GM21825 (cell line): ENCODE measurements around the gene ACAT2.
"Not testable (repeated sequence)": the region's sequence is repeated elsewhere in the genome, so short reads cannot be mapped to it uniquely, and the experiment has no call there.

Source experiments
- ATAC-seq: cut with Tn5 transposase; IDR thresholded peaks from one replicate; pipeline ENCODE4 v1.9.1; 2021; ENCODE audit warnings: mild to moderate bottlenecking, moderate library complexity; ENCODE audit not compliant: unreplicated experiment

Gene ACAT2

DNA sequence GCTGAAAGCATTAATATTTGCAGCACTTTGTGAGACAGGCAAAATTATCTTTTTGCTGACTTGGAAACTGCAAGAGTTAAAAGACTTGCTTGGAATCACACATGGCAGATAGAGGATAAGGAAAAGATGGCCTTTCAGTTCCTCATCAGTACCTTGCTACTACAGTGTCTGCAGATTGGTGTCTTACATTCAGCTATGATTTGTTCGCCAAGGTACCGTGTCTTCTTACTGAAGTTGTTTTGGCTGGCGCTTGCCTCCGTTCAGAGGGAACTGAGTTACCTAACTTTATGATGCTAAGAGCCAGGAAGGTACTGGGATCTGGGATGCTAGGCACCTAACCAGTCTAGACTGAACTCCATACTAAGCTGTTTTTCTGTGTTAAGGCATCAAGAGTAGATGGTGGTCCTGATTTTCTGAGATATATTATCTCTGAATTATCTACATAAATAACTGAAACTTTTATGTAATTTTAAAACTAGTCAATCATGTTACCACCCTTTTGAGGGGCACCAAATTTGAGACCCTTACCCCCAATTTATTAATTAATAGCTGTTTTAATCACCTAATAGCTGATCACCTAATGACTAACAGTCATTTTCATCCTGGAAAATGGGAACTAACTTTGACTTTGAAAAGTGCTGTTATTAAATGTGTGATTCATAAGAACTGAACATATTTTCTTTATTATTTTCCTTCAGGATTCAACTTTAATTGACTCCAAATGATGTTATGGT is 32.1 kb upstream of the ACAT2 start:
- ATAC-seq: no peak

DNA sequence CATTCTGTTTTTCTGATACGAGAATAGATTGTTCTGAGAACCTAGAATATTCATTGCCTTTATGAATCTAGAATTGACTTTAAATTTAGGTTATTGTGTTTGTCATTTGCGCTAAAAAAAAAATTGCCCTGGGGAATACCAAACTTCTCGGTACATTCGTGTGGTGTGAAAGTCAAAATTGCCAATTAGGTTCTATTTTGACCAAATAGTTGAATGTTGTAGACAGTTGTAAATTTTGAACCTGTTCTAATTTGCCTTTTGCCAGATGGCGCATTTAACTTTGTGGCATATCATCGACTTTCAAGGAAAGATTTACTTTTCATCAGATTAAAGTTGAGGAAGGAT is 31.5 kb upstream of the ACAT2 start:
- no peak for ATAC-seq

DNA sequence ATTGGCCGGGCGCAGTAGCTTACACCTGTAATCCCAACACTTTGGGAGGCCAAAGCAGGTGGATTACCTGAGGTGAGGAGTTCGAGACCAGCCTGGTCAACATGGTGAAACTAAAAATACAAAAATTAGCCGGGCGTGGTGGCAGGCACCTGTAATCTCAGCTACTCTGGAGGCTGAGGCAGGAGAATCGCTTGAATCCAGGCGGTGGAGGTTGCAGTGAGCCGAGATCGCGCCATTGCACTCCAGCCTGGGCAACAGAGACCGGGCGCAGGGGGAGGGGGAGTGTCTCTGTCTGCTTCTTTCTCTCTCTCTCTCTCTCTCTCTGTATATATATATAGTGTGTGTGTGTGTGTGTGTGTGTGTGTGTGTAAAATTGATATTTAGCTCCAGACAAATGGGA is 29.3 kb upstream of the ACAT2 start:
- not testable (repeated sequence) for ATAC-seq

DNA sequence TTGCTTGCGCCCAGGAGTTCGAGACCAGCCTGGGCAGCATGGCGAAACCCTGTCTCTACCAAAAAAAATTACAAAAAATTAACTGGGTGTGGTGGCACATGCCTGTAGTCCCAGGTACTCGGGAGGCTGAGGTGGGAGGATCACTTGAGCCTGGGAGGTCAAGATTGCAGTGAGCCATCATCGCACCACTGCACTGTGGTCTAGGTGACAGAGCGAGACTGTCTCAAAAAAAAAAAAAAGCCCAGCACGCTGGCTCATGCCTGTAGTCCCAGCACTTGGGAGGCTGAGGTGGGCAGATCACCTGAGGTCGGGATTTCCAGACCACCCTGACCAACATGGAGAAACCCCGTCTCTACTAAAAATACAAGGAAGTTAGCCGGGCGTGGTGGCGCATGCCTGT is 28.4 kb upstream of the ACAT2 start:
- not testable (repeated sequence) for ATAC-seq

DNA sequence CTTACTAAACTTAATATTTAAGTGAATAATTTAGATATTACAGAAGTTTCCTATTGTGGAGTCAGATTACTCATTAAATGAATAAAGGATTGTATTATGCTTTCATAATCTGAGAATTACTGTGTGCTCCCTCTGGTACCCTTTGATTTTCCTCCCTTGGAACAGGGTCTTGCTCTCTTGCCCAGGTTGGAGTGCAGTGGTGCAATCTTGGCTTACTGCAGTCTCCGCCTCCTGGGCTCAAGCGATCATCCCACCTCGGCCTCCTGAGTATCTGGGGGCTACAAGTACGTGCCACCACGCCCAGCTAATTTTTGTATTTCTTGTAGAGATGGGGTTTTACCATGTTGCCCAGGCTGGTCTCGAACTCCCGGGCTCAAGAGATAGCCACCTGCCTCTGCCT is 24.9 kb upstream of the ACAT2 start:
- ATAC-seq: no peak

DNA sequence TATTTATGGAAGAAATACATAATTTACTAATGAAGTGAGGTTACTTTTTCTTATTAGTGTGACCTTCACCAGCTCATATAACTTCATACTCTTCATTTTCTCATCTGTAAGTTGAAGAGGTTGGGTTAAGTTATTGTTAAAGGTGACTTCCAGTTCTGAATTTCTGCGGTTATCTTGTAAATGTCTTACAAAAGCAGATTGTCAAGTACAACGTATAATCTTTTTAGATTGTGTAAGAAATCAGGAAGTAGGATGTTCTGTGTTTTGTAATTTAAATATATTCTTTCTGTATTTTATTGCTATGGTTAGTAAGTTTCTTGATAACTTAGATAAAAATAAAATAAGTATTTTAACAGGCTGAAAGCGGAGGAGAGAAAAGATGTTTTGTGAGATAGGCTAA is 22.5 kb upstream of the ACAT2 start:
- no peak for ATAC-seq

DNA sequence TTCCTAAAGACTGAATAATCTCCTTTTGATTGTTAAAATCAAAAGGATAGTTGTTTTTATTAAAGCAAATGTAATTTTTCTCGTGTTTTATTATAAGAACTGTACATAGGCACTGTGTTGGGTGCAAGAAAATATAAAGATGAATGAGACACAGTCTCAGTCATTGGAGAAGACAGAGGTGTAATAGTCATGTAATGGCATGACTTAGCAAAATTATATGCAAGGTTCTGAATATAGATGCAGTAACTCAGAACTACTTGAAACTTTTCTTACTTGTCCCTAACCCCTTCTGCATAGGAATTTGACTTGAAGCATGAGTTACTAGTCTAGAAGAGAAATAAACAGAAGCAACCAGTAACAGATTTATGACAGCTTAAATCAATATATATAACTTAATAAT is 19.7 kb upstream of the ACAT2 start:
- ATAC-seq: no peak

DNA sequence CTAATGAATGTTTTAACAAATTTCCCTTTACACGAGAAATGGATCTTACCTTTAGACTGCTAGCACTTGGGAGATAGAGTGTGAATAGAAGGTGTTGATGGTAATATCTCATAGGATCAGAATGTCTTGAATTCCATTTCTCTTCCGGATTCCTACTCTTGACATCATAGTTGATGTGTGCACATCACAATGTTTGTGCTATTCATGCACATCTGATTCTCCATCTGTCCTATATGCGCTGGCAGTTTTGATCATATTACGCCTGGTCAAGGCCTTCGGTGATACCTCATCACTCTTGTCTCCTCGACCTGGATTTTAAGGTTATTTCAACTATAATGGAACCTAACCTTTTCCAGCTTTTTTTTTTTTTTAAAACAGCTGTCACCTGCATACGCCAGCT is 16.8 kb upstream of the ACAT2 start:
- no peak for ATAC-seq

DNA sequence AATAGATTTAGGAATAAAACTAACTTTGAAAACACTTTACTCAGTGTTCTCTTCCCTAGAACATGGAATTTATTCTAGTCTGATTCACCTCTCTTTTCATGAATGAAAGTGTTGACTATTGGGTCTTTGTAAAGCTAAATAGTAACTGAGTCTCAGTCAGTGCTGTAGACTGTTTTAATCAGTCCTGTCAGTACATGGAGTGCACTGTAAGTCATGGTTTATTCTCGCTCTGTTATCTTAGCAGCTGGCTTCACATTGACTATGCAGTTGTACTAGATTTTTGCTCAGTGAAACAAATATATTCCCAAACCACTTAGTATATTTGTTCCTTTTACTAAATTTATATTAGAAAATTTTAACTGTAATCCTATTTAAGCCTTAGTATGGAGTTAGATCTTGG is 15.1 kb upstream of the ACAT2 start:
- ATAC-seq: no peak

DNA sequence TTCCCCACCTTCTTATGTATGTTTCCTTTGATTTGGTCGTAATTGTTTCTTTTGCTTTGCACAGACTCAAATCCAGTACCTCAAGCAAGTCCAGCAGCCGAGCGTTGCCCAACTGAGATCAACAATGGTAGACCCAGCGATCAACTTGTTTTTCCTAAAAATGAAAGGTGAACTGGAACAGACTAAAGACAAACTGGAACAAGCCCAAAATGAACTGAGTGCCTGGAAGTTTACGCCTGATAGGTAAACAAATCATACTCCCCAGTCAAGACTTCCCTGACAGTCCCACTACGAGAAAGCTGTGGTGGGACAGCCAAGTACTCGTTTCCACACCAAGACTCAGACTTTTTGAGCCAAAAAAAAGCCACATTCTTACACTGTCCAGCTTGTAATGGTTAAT is 13.7 kb upstream of the ACAT2 start:
- ATAC-seq: not testable (repeated sequence)

DNA sequence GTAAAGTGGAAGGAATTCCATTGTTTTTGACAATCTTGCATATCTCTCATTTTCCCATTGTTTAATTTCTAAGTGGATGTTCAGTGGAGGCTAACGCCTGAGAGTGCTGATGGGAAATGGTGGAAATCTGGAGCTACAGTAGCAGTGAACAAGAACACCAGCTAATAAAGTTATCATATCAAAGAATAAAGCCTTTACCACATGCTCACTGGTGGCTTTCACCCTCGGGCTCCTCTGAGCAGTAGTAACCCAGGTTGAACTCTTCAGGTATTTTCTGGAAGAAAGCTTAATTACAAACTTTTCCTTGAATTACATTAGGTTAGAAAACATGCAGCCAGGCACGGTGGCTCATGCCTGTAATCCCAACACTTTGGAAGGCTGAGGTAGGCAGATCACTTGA is 10.4 kb upstream of the ACAT2 start:
- no peak for ATAC-seq

DNA sequence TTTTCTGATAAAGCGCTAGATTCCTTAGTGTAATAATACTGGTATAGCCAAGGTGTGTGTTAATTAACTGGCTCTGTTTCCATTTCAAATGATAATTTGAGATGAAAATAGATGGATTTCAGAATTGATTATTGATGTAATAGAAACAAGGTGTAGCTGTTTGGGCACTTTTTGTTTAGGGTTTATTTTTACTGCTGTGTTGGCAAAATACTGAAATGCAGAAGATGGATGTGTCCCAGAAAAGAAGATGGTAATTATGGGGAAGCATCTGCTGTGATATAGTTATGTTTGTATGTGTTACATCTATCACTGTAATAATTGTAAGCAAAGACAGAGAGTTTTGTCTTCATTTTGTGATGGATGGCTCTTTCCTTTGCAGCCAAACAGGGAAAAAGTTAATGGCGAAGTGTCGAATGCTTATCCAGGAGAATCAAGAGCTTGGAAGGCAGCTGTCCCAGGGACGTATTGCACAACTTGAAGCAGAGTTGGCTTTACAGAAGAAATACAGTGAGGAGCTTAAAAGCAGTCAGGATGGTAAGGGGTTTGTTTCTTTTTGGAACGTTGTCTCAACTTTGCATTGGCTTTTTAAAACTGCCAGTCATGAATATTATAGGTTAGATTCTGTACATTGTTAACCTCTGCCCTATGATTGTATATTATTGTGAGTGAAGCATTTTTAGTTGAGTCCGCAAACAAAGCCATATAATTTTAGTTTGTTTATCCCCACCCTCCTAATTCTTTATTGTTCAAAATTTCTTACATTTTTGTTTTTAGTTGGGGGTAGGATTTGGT is 8.6 kb upstream of the ACAT2 start:
- no peak for ATAC-seq

DNA sequence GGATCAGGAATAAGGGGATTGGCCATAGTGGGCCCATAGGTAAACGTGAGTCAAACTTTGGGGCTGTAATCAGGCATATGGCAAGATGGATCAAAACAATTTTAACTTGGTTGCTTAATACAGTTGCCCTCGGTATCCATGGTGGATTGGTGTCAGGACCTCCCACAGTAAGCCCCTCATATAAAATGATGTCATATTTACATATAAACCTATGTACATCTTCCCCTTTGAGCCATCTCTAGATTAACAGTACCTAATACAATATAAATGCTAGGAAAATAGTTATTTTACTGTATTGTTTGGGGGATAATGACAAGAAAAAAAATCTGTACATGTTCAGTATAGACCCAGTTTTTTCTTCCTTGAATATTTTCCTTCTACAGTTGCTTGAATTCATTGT is 7.4 kb upstream of the ACAT2 start:
- no peak for ATAC-seq

DNA sequence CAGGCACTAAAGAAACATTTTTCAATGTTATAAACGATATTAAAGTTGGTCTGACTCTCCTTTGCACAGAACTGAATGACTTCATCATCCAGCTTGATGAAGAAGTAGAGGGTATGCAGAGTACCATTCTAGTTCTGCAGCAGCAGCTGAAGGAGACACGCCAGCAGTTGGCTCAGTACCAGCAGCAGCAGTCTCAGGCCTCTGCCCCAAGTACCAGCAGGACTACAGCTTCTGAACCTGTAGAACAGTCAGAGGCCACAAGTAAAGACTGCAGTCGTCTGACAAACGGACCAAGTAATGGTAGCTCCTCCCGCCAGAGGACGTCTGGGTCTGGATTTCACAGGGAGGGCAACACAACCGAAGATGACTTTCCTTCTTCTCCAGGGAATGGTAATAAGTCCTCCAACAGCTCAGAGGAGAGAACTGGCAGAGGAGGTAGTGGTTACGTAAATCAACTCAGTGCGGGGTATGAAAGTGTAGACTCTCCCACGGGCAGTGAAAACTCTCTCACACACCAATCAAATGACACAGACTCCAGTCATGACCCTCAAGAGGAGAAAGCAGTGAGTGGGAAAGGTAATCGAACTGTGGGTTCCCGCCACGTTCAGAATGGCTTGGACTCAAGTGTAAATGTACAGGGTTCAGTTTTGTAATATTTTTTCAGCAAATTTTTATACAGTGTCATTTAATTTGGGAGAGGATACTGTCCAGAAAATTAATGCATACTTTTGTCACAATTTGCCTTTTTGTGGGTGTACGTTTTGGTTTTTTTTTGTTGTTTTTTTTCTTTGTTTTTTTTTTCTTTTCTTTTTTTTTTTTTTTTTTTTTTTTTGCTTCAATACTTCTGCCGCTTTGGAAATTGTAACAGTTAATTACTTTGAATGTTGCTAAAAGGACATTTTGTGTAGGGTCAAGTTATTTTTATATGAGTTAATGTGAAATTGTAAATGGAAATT is 6.6 kb upstream of the ACAT2 start:
- no peak for ATAC-seq

DNA sequence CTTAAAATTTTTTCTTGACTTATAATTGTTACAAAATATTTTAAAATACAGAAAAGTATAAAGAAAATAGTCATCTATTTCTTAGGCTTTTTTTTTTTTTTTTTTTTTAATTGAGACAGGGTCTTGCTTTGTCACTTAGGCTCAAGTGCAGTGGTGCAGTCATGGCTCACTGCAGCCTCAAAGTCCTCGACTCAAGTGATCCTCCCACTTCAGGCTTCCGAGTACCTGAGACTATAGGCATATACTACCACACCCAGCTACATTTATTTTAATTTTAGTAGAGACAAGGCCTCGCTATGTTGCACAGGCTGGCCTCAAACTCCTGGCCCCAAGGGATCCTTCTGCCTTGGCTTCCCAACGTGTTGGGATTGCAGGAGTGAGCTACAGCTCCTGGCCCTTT is 5.3 kb upstream of the ACAT2 start:
- ATAC-seq: no peak

DNA sequence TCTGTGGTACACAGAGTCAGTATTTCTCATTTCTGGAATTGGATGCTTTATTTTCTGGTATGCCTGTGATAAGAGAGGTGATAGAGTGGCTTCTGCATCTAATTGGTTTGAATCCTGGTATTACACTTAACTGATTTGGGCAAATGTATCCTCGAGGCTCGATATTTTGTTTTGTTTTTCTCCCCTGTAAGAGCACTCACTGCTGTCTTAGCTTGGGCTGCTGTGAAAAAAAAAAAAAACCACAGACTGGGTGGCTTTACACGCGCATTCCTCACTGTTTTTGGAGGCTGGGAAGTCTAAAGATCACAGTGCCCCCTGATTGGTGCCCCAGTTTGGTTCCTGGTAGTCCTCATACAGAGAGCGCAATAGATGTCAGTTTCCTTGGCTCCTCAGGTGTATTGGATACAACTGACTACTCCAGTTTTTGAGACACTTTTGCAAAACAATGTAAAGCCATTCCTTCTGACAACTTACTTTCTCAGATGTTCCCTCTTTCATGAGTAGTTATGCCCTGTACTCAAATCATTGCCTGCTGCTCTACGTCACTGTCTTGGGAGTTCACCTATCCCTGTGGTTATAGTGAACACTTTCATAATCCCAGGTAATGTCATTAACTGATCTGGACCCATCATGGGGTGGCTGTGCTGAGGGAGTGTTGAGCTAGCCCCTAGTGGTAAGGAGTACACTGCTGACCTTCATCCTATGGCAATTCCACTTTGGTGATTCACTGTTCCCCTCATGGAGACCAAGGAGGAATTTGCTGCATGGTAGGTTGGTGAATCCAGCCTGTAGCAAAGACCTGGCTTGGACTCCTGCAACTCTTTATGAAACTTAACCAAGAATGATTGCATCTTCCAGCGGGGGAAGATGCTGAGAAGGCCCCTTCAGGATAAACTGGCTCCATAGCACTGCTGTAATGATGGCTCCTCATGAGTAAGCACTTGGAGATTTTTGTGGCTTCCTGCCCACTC is 3.5 kb upstream of the ACAT2 start:
- no peak for ATAC-seq

DNA sequence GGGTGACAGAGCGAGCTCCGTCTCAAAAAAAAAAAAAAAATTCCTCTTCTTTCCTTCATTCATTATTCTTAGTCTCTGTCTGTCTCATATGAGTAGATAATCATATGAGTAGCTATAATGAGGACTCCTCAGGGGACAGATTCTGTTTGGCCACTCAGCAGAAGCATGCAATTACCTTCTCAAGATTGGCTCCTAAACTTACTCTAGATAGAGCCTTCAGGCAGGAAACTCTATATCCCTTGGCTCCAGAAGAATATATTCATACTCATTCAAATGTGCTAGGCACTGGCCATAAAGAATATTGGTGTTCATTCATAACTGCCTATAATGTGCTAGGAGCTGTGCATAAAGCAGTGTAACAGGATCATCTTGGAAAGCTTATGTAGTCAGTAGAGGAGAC is 2.2 kb upstream of the ACAT2 start:
- ATAC-seq: no peak

DNA sequence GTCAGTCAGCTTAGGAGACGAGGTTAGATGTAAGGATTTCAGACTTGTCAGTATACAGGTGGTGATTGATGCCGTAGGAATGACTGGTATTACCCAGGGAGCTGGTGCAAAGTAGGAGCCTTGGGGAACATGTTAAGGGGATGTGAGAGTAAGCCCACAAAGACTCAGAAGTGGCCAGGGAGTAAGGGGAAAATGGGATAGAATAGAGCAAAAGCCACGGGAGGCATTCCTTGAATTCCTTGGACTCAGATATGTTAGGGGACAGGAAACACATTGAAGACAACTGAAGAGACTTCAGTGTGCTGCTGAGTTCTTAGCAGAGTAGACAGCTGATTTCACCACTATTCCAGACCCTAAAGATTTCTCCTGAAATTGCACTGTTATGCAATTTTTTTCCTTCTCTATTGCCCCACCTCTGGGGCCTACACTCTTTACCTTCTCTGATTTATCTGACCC is 1.2 kb upstream of the ACAT2 start:
- ATAC-seq: no peak

DNA sequence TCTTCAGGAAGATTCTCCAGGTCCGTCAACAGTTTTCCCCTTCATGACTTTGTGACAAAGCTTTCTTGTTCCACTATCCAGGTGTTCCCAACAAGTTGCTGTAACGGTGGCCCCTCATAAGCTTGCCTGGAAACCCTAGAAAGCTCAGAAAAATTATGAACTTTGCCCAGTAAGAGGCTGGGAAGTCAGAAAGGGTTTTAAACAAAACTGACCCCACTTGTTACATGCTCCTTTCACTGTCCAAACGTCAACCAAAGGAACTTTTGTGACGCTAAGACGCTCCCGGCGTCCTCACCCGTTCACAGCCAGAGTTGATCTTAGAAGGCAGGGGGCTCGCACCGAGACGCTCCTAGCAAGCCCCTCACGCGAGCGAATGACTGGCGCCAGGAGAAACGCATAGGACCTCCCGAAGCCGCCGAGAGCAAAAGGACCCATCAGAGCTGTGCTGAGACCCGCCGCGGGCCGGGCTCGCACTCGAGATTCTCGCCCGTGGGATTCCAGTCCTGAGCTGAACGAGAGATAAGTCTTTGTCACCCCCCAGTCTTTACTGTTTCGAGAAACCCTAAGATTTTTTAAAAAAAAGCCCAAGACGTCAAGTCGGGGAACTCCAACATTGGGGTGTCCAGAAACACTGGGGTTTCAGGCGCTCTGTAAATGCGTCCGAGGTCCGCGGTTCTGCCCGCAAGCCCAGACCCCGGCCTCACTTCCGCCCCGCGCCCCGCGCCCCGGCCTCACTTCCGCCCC is 544 bp upstream of the ACAT2 start:
- peak; percentile 1 for ATAC-seq
